Astrocyte (in vitro differentiated cells and primary cell): ENCODE data around the gene VKORC1. TPM values are rescaled to one million over a fixed set of nuclear protein-coding genes. Genes with fewer than 3 reads are reported as not detected.
A peak's percentile ranks its signal among the peaks of the same experiment; 100 is the strongest.

Source experiments
- DNase-seq: peaks from one replicate; pipeline ENCODE4 v3.0.0-alpha.2; 2010; ENCODE audit warnings: low read depth
- FAIRE-seq: peaks from 2 replicates; lab custom pipeline; 2011; peaks lifted over from hg19 to GRCh38; lab: Jason Lieb, UNC
- H2AFZ ChIP-seq: 2 replicates; pipeline ENCODE4 v1.6.0; 2012; ENCODE audit warnings: low read depth, low read length, inconsistent platforms
- H3K27ac ChIP-seq: 2 replicates; pipeline ENCODE4 v1.5.1; 2011; ENCODE audit warnings: low read depth, low read length, inconsistent platforms
- H3K27me3 ChIP-seq: 2 replicates; pipeline ENCODE4 v1.6.0; 2011; ENCODE audit warnings: low read length, inconsistent platforms; ENCODE audit not compliant: insufficient read depth
- H3K36me3 ChIP-seq: 2 replicates; pipeline ENCODE4 v1.5.1; 2011; ENCODE audit warnings: low read length, inconsistent platforms; ENCODE audit not compliant: insufficient read depth
- H3K4me1 ChIP-seq: 2 replicates; pipeline ENCODE4 v1.5.1; 2011; ENCODE audit warnings: low read length, inconsistent platforms; ENCODE audit not compliant: insufficient read depth
- H3K4me2 ChIP-seq: 2 replicates; pipeline ENCODE4 v1.6.0; 2012; ENCODE audit warnings: low read length, inconsistent platforms
- H3K4me3 ChIP-seq: 2 replicates; pipeline ENCODE4 v1.5.1; 2011; ENCODE audit warnings: low read depth, mild to moderate bottlenecking, low read length, inconsistent platforms; ENCODE audit not compliant: insufficient read depth
- H3K79me2 ChIP-seq: 2 replicates; pipeline ENCODE4 v1.6.0; 2012; ENCODE audit warnings: mild to moderate bottlenecking, low read length, inconsistent platforms; ENCODE audit not compliant: insufficient read depth
- H3K9ac ChIP-seq: 2 replicates; pipeline ENCODE4 v1.6.0; 2012; ENCODE audit warnings: mild to moderate bottlenecking, low read length, inconsistent platforms
- H3K9me3 ChIP-seq: 2 replicates; pipeline ENCODE4 v1.5.1; 2012; ENCODE audit warnings: low read depth, mild to moderate bottlenecking, low read length, inconsistent platforms; ENCODE audit not compliant: insufficient read depth
- H4K20me1 ChIP-seq: 2 replicates; pipeline ENCODE4 v1.6.0; 2012; ENCODE audit warnings: low read length, inconsistent platforms; ENCODE audit not compliant: insufficient read depth
- H3K27ac Mint-ChIP-seq: one replicate; pipeline ENCODE4 v1.8.0; 2021; ENCODE audit warnings: mild to moderate bottlenecking, mixed read lengths; ENCODE audit not compliant: unreplicated experiment
- H3K27me3 Mint-ChIP-seq: one replicate; pipeline ENCODE4 v1.8.0; 2021; ENCODE audit warnings: low read depth, mixed read lengths; ENCODE audit not compliant: unreplicated experiment
- H3K36me3 Mint-ChIP-seq: one replicate; pipeline ENCODE4 v1.8.0; 2021; ENCODE audit warnings: low read depth, mixed read lengths; ENCODE audit not compliant: unreplicated experiment
- H3K4me1 Mint-ChIP-seq: one replicate; pipeline ENCODE4 v1.8.0; 2021; ENCODE audit warnings: low read depth, mixed read lengths; ENCODE audit not compliant: unreplicated experiment
- H3K4me3 Mint-ChIP-seq: one replicate; pipeline ENCODE4 v1.8.0; 2021; ENCODE audit warnings: mild to moderate bottlenecking, moderate library complexity, mixed read lengths; ENCODE audit not compliant: unreplicated experiment
- H3K9me3 Mint-ChIP-seq: one replicate; pipeline ENCODE4 v1.8.0; 2021; ENCODE audit warnings: mild to moderate bottlenecking, mixed read lengths; ENCODE audit not compliant: unreplicated experiment
- CTCF ChIP-seq: IDR thresholded peaks from 2 replicates; pipeline ENCODE4 v1.5.1; 2011; ENCODE audit warnings: low read depth, mild to moderate bottlenecking, inconsistent platforms, low read length, moderate library complexity; ENCODE audit not compliant: insufficient read depth
- EZH2 ChIP-seq: IDR thresholded peaks from 2 replicates; pipeline ENCODE4 v1.6.1; 2012; ENCODE audit warnings: mild to moderate bottlenecking, low read length, inconsistent platforms; ENCODE audit not compliant: insufficient read depth
- total RNA-seq: library from RNA; stranded (reverse); gene quantifications from 2 replicates; pipeline ENCODE4 v1.2.1, GENCODE V29; 2021

Gene VKORC1
- total RNA-seq, 1 donor from 2014 or later = 133 TPM

GRCh38 chr16:31118223-31119155 lies 23.9 kb upstream of the VKORC1 start:
- peak overlapping the region; percentile 92 for H3K27ac ChIP-seq
- Mint-ChIP-seq H3K27ac (peak overlapping the region; percentile 84), H3K27me3 (no peaks in the 10 kb centered on the region), H3K9me3 (no peaks in the 10 kb centered on the region), H3K4me3 (peak overlapping the region; percentile 83), H3K36me3 (no peaks in the 10 kb centered on the region), H3K4me1 (no peaks in the 10 kb centered on the region)
- H3K79me2 ChIP-seq = peaks cover 23% of the 10 kb centered on the region
- no peaks in the 10 kb centered on the region for H3K27me3 ChIP-seq
- H2AFZ ChIP-seq = peak overlapping the region; percentile 66
- peak; percentile 64 for DNase-seq
- H3K4me3 ChIP-seq = peak overlapping the region; percentile 80
- TF ChIP-seq CTCF (no peak), EZH2 (no peak)
- peaks cover 20% of the 10 kb centered on the region for H3K36me3 ChIP-seq
- peaks cover 7% of the 10 kb centered on the region for H4K20me1 ChIP-seq
- FAIRE-seq = no peak
- peak overlapping the region; percentile 93 for H3K9ac ChIP-seq
- no peaks in the 10 kb centered on the region for H3K9me3 ChIP-seq
- peaks cover 9% of the 10 kb centered on the region for H3K4me1 ChIP-seq
- H3K4me2 ChIP-seq = peak overlapping the region; percentile 99

- Mint-ChIP-seq H3K4me1 (no peaks in the 10 kb centered on the region), H3K4me3 (peak within 1 kb of the TSS; percentile 84), H3K36me3 (peaks cover 3% of the 10 kb centered on the region), H3K27me3 (no peaks in the 10 kb centered on the region), H3K27ac (peak within 1 kb of the TSS; percentile 85), H3K9me3 (no peaks in the 10 kb centered on the region)
- Histone ChIP-seq H3K27ac (peak within 1 kb of the TSS; percentile 92), H3K36me3 (peaks cover 22% of the 10 kb centered on the region), H3K4me2 (peak within 1 kb of the TSS; percentile 99), H4K20me1 (peaks cover 7% of the 10 kb centered on the region), H3K9ac (peak within 1 kb of the TSS; percentile 93), H3K9me3 (no peaks in the 10 kb centered on the region), H3K4me1 (peaks cover 9% of the 10 kb centered on the region), H2AFZ (peak within 1 kb of the TSS; percentile 66), H3K27me3 (no peaks in the 10 kb centered on the region), H3K79me2 (peaks cover 23% of the 10 kb centered on the region), H3K4me3 (peak within 1 kb of the TSS; percentile 80)
- DNase-seq = peak; percentile 96
- FAIRE-seq = no peak
- TF ChIP-seq EZH2 (no peak), CTCF (no peak)
Observed at GRCh38 chr16:31117384-31118222, 23.0 kb upstream of the VKORC1 start, which contains the start of gene KAT8. Gene KAT8, plus strand, starts transcription at chr16:31117664. Its CDS starts 18 bp downstream, at chr16:31117682.
